GM18517 (cell line): ENCODE data around the gene PCGF1.
A peak's percentile ranks its signal among the peaks of the same experiment; 100 is the strongest.
"Not testable (repeated sequence)": the region's sequence is repeated elsewhere in the genome, so short reads cannot be mapped to it uniquely, and the experiment has no call there.

Experiments
- ATAC-seq: cut with Tn5 transposase; IDR thresholded peaks from one replicate; pipeline ENCODE4 v1.9.1; 2021; ENCODE audit warnings: mild to moderate bottlenecking, moderate library complexity; ENCODE audit not compliant: unreplicated experiment

PCGF1 gene

DNA sequence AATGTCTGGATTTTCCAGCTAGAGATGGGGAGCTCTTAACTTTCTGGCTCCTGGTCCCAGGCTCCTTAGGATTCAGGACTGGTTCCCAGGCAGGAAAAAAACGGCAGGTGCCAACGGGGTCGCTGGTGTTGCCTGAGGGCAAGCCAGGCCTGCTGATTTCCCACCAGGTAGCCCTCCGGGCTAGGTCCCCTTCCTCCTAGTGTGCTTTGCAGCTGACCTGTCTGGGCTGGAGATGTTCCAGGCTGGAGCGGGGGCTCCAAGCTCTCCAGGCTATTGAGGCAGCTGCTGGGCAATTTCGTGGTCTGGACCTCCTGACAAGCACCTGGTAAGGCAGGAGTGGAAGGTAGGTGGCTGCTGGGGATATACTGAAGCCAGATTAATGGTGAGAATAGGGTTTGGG lies 33.0 kb downstream of the PCGF1 start:
- no peak for ATAC-seq

DNA sequence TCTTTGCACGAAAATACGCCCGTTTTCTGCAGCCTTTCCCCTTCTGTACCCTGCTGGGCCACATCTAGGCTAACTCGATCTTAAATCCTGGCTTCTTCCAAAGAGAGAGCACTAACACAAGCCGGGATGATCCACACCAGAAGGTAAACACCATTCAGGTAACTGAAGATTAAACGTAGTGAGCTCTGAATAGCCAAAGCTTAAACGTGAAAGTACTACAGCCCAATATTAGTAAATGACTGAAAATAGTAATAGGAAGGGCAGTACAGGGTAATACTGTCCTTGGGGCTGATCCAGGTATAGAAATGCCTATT lies 34.6 kb downstream of the PCGF1 start:
- ATAC-seq, result no peak

- ATAC-seq, result peak; percentile 81
Observed at GRCh38 chr2:74472086-74472944, 35.2 kb downstream of the PCGF1 start, which contains the start of gene MRPL53. TSS of gene MRPL53 (minus strand) at chr2:74472680. CDS start at chr2:74472660, 20 bp downstream.

DNA sequence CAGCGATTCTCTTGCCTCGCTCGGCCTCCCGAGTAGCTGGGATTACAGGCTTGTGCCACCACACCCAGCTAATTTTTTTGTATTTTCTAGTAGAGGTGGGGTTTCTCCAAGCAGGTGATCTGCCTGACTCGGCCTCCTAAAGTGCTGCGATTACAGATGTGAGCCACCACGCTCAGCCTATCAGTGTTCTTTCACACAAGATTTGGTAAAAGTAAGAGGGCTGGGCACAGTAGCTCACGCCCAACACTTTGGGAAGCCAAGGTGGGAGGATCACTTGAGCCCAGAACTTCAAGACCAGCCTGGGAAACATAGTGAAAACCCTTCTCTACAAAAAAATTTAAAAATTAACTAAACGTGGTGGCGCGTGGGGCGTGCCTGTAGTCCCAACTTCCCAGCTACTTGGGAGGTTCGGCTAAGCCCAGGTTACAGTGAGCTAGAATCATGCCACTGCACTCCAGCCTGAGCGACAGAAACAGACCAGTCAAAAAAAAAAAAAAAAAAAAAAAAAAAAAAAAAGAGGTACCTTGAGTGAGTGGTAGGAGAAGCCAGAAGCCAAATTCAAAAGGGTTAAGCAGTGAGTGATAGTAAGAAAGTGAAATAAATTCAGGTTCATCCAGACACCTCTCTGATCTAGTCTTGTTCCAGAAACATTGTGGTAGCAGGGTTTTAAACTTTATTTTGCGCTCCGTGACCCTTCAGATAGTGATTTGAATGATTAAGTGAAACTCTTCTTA lies 36.0 kb downstream of the PCGF1 start:
- ATAC-seq, result no peak

DNA sequence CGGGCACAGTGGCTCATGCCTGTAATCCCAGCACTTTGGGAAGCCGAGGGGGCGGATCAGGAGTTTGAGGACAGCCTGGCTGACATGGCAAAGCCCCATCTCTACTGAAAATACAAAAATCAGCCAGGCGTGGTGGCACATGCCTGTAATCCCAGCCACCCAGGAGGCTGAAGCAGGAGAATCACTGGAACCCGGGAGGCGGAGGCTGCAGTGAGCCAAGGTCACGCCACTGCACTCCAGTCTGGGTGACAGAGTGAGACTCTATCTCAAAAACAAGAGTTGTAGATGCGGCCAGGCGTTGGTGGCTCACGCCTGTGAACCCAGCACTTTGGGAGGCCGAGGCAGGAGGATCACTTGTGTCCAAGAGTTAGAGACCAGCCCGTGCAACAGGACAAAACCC lies 36.8 kb downstream of the PCGF1 start:
- ATAC-seq, result not testable (repeated sequence)

GRCh38 chr2:74464406-74464805 lies 43.1 kb downstream of the PCGF1 start:
- no peak for ATAC-seq

- ATAC-seq, result no peak
Observed at GRCh38 chr2:74462786-74463105, 44.7 kb downstream of the PCGF1 start.

DNA sequence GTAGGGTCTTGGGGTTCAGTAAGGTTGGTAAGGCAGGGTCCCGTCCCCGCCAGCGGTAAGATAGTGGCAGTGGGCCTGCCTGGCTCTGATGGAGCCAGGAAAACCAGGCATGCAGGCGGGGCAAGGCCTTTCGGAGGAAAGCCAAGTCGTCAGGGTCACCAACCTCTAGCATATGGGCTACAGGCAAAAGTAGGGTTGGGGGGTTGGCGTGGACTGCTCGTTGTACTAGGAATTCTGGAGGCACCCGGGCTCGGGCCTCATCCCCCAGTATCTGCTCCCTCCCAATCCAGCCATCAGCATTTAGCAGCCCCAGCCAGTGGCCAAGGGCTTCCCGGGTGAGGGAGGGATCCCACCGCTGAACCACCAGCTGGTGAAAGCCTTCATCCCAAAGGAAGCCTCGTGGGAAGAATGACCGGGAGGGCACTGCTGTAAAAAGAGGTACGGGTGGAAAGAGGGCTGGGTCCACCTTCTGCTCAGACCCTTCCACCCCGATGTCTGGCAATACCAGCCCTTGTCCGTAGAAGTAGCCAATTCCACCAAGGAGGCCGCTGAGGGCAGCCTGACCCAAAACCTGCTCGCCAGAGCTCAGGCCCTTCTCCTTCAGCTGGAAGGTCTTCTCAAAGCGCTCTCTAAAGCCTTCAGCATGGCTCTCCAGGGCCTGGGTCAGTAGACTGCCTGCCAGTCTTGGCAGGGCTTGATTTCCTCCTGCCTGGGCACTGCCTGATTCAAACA lies 45.3 kb downstream of the PCGF1 start:
- ATAC-seq, result no peak

DNA sequence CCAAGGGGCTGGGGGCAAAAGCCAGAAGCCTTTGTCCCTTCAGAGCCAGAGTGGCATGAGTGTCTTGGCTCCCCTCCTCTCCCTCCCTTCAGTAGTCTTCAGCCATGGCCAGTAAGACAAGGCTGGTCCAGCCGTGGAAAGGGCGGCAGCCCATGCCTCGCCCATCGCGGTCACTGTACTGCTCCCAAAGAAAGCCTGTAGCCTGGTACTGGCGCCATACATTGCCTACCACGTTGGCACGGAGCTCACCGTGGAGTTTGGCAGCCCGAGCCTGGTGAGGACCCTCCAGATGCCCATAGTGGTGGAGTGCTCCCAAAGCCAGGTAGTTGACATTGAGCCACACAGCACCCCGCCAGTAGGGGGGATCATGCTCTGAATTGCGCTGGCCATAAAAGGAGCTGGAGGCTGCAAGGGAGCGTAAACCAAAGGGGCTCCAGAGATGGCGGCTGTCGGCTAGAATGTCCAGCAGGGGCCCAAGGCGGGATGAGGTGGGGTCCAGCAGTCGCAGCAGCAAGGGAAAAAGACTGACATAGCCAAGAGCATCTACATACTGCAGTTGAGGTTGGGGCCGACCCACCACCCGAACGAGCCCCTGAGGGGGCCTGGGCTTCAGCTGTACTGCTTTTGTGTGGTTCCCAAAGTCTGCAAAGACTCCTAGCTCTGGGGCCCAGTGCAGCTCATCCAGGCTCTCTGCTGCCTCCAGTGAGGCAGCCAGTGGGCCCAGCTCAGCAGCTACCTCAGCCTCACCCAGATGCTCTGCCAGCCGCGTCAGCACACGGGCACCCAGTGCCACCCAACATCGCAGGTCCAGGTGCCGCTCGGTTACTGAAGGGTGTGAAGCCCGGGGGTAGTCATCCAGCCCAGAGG lies 46.1 kb downstream of the PCGF1 start:
- ATAC-seq, result no peak

- ATAC-seq, result not testable (repeated sequence)
Observed at GRCh38 chr2:74460187-74460586, 47.3 kb downstream of the PCGF1 start.

DNA sequence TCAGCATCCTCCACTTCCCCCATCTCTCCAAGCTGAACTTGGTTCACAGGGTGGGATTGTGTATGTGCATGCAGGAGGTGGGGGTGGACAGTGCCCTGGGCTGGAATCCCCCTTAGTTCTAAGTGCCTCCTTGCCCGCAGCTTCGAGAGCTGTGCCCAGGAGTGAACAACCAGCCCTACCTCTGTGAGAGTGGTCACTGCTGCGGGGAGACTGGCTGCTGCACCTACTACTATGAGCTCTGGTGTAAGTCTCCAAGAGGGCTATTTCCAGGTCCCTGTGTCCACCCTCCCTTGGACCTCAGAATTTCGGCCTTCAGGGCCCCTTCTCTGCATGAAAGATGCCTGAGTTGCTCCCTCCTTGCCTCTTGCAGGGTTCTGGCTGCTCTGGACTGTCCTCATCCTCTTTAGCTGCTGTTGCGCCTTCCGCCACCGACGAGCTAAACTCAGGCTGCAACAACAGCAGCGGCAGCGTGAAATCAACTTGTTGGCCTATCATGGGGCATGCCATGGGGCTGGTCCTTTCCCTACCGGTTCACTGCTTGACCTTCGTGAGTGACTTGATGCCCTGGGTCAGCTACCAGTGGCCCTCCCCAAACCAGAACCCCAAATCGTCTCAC lies 47.9 kb downstream of the PCGF1 start:
- not testable (repeated sequence) for ATAC-seq

DNA sequence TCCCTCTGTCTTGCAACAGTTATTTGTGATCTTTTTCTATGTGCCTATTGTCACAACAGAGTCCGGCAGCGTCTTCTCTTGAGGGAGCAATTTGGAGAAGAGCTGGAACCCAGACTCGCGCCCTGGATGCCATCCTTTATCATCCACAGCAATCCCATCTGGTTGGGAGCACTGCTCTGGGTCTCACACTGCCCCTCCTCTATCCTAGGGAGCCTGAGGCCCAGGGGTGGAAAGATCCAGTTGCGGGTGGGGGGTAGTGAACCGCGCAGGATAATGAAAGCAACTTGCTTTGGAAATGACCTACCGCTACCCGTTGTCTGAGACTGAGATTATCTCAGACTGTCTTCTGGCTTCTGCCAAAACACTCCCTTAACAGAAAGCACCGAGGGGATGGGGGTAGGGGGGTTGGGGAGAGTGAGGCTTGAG lies 48.5 kb downstream of the PCGF1 start:
- no peak for ATAC-seq

- ATAC-seq, result peak; percentile 86
Observed at GRCh38 chr2:74458132-74458937, 49.2 kb downstream of the PCGF1 start, which contains the start of gene WBP1. TSS of gene WBP1 (plus strand) at chr2:74458438. CDS start at chr2:74458603, 165 bp downstream.

- ATAC-seq, result peak; percentile 25
Observed at GRCh38 chr2:74457549-74458131, 49.9 kb downstream of the PCGF1 start.

DNA sequence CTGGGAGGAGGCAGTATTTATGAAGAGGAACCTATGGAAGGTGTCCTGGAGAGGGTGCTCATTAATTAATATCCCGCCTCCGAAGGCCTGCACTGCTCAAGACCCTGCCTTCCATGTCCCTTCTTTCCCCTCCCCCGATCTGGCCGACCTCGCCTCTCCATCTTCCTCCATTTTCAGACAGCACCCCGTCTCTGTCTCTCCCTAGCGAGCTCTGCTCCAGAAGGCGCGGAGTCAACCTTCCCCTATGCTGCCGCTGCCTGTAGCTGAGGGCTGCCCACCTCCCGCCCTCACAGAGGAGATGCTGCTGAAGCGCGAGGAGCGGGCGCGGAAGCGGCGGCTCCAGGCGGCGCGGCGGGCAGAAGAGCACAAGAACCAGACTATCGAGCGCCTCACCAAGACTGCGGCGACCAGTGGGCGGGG lies 50.4 kb downstream of the PCGF1 start:
- no peak for ATAC-seq
